ENCODE data around the gene RPRD1B.

The RPRD1B gene

DNA sequence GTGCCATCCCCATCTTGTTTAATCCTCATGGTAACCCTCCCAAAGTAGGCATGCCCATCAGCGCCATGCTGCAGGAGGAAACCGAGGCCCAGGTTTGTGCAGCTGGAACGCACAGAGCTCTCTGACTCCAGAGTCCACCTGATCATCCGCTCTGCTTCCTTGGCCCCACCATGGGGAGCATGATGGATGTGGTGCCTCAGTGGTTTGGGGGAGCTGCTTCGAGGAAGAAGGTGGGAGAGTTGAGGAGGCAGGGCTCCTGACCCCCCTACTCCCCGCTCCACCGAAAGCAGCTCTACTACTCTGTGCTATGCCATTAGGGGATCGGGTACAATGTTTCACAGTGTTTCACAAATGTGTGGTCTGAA, 79.4 kb downstream of the RPRD1B start:
- TF ChIP-seq, protein P1, sequence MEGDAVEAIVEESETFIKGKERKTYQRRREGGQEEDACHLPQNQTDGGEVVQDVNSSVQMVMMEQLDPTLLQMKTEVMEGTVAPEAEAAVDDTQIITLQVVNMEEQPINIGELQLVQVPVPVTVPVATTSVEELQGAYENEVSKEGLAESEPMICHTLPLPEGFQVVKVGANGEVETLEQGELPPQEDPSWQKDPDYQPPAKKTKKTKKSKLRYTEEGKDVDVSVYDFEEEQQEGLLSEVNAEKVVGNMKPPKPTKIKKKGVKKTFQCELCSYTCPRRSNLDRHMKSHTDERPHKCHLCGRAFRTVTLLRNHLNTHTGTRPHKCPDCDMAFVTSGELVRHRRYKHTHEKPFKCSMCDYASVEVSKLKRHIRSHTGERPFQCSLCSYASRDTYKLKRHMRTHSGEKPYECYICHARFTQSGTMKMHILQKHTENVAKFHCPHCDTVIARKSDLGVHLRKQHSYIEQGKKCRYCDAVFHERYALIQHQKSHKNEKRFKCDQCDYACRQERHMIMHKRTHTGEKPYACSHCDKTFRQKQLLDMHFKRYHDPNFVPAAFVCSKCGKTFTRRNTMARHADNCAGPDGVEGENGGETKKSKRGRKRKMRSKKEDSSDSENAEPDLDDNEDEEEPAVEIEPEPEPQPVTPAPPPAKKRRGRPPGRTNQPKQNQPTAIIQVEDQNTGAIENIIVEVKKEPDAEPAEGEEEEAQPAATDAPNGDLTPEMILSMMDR (IDR thresholded peaks at IDR 0.05) = no peak
- no peak for TF ChIP-seq ZFX (IDR thresholded peaks at IDR 0.05; ENCODE audit: borderline replicate concordance)
- H3K27ac ChIP-seq = no peak overlapping the region

DNA sequence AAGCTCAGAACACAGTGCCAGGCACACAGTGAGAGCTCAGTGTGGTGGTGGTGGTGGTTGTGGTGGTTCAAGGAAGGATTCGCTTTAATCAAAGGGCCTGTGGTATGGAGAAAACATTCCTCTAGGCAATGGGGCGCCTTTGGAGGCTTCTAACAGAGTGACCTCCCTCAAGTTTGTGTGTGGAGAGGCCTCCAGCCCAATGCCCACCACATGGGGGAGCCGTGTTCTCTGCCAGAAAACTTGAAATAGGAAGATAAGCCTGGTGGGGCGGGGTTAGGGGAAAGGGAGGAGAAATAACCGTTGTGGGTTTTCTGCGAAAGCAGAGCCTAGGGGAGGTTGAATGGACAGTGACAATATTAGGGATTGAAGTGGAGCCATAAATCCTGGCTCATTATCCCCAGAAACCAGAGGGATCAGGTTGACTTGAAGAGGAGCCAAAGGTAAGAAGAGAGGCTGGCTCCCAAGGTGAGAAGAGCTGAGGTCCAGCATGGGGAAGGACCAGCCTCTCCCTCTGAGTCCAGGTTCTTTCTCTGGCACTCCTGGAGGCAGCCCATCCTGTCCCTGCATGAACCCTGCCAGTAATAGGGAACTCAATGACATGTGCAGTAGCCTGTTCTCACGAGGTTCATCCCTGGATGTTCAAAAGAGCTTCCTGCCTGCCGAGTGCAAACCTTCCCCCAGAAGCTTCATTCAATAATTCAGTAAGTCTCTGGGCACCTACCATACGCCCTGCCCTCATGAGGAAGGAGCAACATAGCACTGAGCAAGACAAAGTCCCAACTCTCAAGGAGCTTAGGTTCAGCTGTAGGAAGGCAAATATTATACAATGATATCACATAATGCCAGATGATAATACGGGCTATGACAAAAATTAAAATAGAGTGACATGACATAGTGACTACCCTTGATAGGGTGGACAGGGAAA, 80.1 kb downstream of the RPRD1B start:
- TF ChIP-seq, protein P1 (IDR thresholded peaks at IDR 0.05) = peak; percentile 23; the same call in 1 of the 2 replicates
- no peak for TF ChIP-seq ZFX (IDR thresholded peaks at IDR 0.05; ENCODE audit: borderline replicate concordance)
- H3K27ac ChIP-seq = no peak overlapping the region

DNA sequence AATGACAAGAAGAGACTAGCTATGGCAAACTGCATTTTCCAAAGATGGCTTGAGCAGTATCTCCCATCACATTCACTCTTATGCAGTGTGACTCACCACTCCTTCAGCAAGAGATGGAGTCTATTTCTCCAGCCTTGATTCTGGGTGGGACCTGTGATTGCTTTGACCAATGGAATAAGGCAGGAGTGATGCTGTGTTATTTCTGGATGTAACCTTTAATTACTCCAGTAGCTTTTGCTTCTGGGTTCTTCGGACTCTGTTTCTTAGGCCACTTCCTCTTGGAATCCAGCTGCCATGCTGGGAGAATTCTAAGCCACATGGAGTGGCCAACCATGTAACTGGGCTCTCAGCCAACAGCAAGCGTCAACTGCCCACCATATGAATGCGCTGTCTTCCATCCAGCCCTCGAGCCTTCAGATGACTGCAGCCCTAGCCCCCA, 80.8 kb downstream of the RPRD1B start:
- TF ChIP-seq, protein P1 (IDR thresholded peaks at IDR 0.05) = no peak
- TF ChIP-seq ZFX (IDR thresholded peaks at IDR 0.05; ENCODE audit: borderline replicate concordance) = no peak

DNA sequence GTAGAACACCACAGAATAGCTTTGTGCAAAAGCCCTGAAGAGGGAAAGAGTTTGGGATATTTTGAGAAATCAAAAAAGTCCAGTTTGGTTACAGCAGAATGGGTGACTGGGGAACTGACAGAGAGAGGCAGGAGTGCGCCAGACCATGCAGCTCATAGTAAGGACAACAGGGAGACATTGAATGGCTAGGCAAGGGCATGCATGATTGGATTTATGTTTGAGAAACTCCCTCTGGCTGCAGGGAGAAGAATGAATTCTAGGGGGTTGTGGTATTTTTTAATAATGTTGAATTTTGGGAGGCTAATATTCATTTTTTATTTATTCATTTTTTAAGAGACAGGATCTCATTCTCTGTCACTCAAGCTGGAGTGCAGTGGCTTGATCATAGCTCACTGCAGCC, 81.7 kb downstream of the RPRD1B start:
- H3K27ac ChIP-seq = no peak overlapping the region
- TF ChIP-seq, protein P1 (IDR thresholded peaks at IDR 0.05) = 0 out of 2 replicates have a peak, but pooled peaks have one; percentile 8
- no peak for TF ChIP-seq ZFX (IDR thresholded peaks at IDR 0.05; ENCODE audit: borderline replicate concordance)

More for the DNA sequence above, 80.8 kb downstream of the RPRD1B start:
- H3K27ac ChIP-seq = no peak overlapping the region

DNA sequence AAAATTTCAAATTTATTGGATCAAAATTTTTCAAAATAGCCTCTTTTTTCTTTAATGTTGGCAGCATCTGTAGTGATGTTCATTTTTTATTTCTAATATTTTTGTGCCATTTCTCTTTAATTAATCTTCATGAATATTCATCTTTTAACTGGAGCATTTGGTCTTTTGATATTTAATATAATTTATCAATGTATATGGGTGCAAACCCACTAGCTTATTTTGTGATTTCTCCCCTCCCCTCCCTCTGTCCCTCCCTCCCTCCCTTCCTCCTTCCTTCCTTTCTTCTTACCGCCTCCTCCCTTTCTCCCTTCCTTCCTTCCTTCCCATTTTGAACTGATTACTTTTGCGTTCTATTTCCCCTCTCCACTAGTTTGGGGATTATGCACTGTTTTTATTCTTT, 82.3 kb downstream of the RPRD1B start:
- no peak for TF ChIP-seq ZFX (IDR thresholded peaks at IDR 0.05; ENCODE audit: borderline replicate concordance)
- TF ChIP-seq, protein P1 (IDR thresholded peaks at IDR 0.05) = no peak
- H3K27ac ChIP-seq = no peak overlapping the region

DNA sequence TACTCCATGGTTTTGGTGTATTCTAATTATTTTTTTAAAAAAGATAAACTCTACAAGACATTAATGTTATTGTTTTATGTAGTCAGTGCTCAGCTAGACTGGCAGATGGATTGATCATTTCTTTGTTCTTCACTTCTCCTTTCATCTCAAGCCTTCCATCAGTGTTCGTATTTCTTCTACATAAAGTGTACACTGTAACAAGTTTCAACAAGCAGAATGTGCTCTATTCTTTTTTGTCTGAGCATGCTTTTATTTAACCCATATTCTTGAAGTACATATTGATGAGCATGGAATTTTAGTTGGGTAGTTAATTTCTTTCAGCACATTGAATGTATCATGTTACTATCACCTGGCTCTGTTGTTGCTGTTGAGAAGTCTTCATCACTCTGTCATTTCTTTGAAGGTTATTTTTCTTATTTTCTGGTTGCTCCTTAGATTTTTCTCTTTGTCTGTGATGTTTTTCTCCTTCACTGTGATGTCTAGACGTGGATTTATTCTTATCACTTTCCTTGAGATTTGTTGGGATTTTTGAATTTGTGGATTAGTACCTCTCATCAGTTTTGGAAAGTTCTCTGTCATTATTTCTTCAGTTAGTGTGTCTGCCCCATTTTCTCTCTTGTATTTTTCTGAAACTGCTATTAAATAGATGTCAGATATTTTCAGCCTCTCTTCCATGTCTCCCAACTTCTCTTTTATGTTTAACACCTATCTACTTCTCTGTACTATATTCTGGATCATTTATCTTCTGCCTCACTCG, 83.0 kb downstream of the RPRD1B start:
- TF ChIP-seq ZFX (IDR thresholded peaks at IDR 0.05; ENCODE audit: borderline replicate concordance) = no peak
- TF ChIP-seq, protein P1 (IDR thresholded peaks at IDR 0.05) = no peak
- H3K27ac ChIP-seq = no peak overlapping the region
